Vagina (tissue), 2 donors: ENCODE measurements around the gene LRP2.
A peak's percentile ranks its signal among the peaks of the same experiment; 100 is the strongest.

Experiments used
- POLR2AphosphoS5 ChIP-seq, 2 donors: sonication (generic); formaldehyde crosslinking; IDR thresholded peaks; one replicate each; pipeline ENCODE4 v1.9.0; 2017; ENCODE audit warnings: antibody characterized with exemption in 2 of 2, mild to moderate bottlenecking in 2 of 2, low read depth in 1 of 2; ENCODE audit not compliant: insufficient read depth in 1 of 2
- TF ChIP-seq, protein P1 (sequence below), 3 experiments: fragments of 450-650 bp in 2 of 3; fragments of 200-600 bp in 1 of 3; sonication (generic) in 1 of 3; IDR thresholded peaks; one replicate each; pipeline ENCODE4 v1.5.1; 2017 to 2019; ENCODE audit warnings: antibody characterized with exemption in 3 of 3, mild to moderate bottlenecking in 2 of 3, moderate library complexity in 2 of 3

DNA sequence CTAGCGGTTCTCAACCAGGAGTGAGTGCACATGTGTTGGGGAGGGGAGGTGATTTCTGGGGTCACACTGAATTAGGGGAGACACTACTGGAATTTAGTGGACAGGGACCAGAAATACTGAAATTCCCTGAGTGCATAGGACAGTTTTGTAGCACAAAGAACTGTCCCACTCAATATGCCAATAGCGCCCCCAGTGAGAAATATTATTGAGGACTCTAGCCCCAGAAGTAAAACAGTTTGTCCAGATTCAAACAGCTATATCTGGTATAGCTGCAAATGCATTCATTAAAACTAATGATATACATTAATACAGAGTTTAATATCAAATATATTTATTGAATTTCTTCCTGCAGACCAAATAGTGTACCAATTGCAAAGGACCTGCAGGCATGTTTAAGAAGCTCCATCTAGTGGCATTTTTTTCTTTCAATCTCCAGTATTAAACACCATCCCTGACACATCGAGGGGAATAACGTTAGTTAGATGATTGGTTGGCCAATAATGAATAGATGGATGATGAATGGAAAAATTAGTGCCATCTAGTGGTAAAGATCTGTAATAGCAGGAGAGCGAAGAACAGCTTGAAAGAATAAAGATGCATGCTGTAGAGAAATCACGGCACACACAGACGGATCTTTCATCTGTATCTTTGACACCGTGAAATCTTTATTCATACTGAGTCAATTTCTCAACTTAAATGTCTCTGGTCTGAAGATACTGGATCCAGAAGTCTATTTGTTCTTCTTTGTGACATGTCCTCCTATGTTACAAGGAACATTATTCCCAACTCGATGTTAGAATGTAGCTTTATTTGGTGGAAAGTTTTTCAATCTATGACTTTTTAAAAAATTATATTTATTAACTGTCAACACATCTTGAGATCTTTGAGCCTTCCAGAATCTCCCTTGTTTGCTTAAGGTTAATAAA, 230.5 kb downstream of the LRP2 start:
- TF ChIP-seq POLR2AphosphoS5 (IDR thresholded peaks at IDR 0.05; ENCODE audit: insufficient read depth in 1 of 2, low read depth in 1 of 2): no peak
- TF ChIP-seq, protein P1, sequence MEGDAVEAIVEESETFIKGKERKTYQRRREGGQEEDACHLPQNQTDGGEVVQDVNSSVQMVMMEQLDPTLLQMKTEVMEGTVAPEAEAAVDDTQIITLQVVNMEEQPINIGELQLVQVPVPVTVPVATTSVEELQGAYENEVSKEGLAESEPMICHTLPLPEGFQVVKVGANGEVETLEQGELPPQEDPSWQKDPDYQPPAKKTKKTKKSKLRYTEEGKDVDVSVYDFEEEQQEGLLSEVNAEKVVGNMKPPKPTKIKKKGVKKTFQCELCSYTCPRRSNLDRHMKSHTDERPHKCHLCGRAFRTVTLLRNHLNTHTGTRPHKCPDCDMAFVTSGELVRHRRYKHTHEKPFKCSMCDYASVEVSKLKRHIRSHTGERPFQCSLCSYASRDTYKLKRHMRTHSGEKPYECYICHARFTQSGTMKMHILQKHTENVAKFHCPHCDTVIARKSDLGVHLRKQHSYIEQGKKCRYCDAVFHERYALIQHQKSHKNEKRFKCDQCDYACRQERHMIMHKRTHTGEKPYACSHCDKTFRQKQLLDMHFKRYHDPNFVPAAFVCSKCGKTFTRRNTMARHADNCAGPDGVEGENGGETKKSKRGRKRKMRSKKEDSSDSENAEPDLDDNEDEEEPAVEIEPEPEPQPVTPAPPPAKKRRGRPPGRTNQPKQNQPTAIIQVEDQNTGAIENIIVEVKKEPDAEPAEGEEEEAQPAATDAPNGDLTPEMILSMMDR (IDR thresholded peaks at IDR 0.05): peak; percentile 47 to 67 (median 54)
